Subcutaneous adipose tissue (tissue), 4 donors: ENCODE data around the gene NYNRIN. TPM values are rescaled to one million over a fixed set of nuclear protein-coding genes. Genes with fewer than 3 reads are reported as not detected.

ENCODE experiments used
- CTCF ChIP-seq: fragments of 450-650 bp; IDR thresholded peaks from one replicate; pipeline ENCODE4 v1.5.1; 2016; ENCODE audit warnings: low read depth, mild to moderate bottlenecking, control low read depth, antibody characterized with exemption, moderate library complexity
- total RNA-seq, 4 donors: library from RNA; depleted of rRNA; stranded (reverse); fragments of >200 nt; gene quantifications; one replicate each; pipeline ENCODE4 v1.1.0, GENCODE V29; 2016

NYNRIN gene
- total RNA-seq, 4 donors from 2014 or later = 4.7 to 14.5 (median 7.8) TPM

- no peak for TF ChIP-seq CTCF
These were observed 16.1 kb downstream of the NYNRIN start for GRCh38 chr14:24414732-24415420.

- TF ChIP-seq CTCF = no peak
These were observed 16.8 kb downstream of the NYNRIN start for GRCh38 chr14:24415421-24416253.

GRCh38 chr14:24416254-24416931, 17.6 kb downstream of the NYNRIN start:
- TF ChIP-seq CTCF = no peak

- TF ChIP-seq CTCF = no peak
These were observed 18.3 kb downstream of the NYNRIN start for GRCh38 chr14:24416932-24417619.

- TF ChIP-seq CTCF = no peak
These were observed 19.2 kb downstream of the NYNRIN start for GRCh38 chr14:24417832-24418491.

- no peak for TF ChIP-seq CTCF
These were observed 19.7 kb downstream of the NYNRIN start for GRCh38 chr14:24418492-24418873.
